Mesenchymal stem cell (in vitro differentiated cells and primary cell): ENCODE results near the gene CACUL1.

ENCODE experiments used
- DNase-seq: peaks from one replicate; pipeline ENCODE4 v3.0.0-alpha.2; 2013
- H2AFZ ChIP-seq: one replicate; pipeline ENCODE4 v1.6.1; 2013; ENCODE audit warnings: low read depth, mild to moderate bottlenecking, control low read depth, inconsistent platforms, low read length, moderate library complexity
- H2AK5ac ChIP-seq: 2 replicates; pipeline ENCODE4 v1.6.1; 2013; ENCODE audit warnings: low read length, moderate library complexity, mild to moderate bottlenecking, inconsistent platforms; ENCODE audit not compliant: severe bottlenecking
- H2BK120ac ChIP-seq: one replicate; pipeline ENCODE4 v1.6.1; 2013; ENCODE audit warnings: low read depth, mild to moderate bottlenecking, inconsistent platforms, low read length, moderate library complexity
- H2BK12ac ChIP-seq, 2 experiments: one replicate each; pipeline ENCODE4 v1.6.1; 2013; ENCODE audit warnings: inconsistent platforms in 2 of 2, low read length in 2 of 2, mild to moderate bottlenecking in 2 of 2, moderate library complexity in 2 of 2, control low read depth in 1 of 2
- H2BK15ac ChIP-seq: one replicate; pipeline ENCODE4 v1.6.1; 2013; ENCODE audit warnings: mild to moderate bottlenecking, low read depth, inconsistent platforms; ENCODE audit not compliant: poor library complexity, severe bottlenecking
- H2BK5ac ChIP-seq: 2 replicates; pipeline ENCODE4 v1.6.1; 2013; ENCODE audit warnings: low read depth, mild to moderate bottlenecking, low read length, control low read depth, inconsistent platforms; ENCODE audit not compliant: poor library complexity, severe bottlenecking
- H3K14ac ChIP-seq, 2 experiments: one replicate each; pipeline ENCODE4 v1.6.1; 2013; ENCODE audit warnings: inconsistent platforms in 2 of 2, low read length in 2 of 2, control low read depth in 1 of 2, mild to moderate bottlenecking in 1 of 2, moderate library complexity in 1 of 2
- H3K18ac ChIP-seq, 2 experiments: one replicate each; pipeline ENCODE4 v1.6.1; 2013; ENCODE audit warnings: inconsistent platforms in 2 of 2, low read length in 2 of 2, control low read depth in 1 of 2, low read depth in 1 of 2, mild to moderate bottlenecking in 1 of 2
- H3K23ac ChIP-seq, 2 experiments: one replicate each; pipeline ENCODE4 v1.6.1; 2013; ENCODE audit warnings: inconsistent platforms in 2 of 2, low read length in 2 of 2, mild to moderate bottlenecking in 2 of 2, moderate library complexity in 2 of 2, control low read depth in 1 of 2
- H3K27ac ChIP-seq: 2 replicates; pipeline ENCODE4 v1.5.1; 2013; ENCODE audit warnings: mild to moderate bottlenecking, moderate library complexity, low read length, control low read depth, inconsistent platforms; ENCODE audit not compliant: poor library complexity, severe bottlenecking
- H3K27me3 ChIP-seq, 2 experiments: 2 replicates each; pipeline versions ENCODE4 v1.6.1 to v1.7.0; 2013; ENCODE audit warnings: low read length in 2 of 2, mild to moderate bottlenecking in 2 of 2, moderate library complexity in 2 of 2, control low read depth in 1 of 2, inconsistent platforms in 1 of 2; ENCODE audit not compliant: control insufficient read depth in 1 of 2, insufficient read depth in 1 of 2
- H3K36me3 ChIP-seq, 2 experiments: 2 replicates each; pipeline versions ENCODE4 v1.6.1 to v1.7.0; 2013; ENCODE audit warnings: low read length in 2 of 2, control low read depth in 1 of 2, inconsistent platforms in 1 of 2, low read depth in 1 of 2, mild to moderate bottlenecking in 1 of 2; ENCODE audit not compliant: insufficient read depth in 2 of 2, control insufficient read depth in 1 of 2
- H3K4ac ChIP-seq, 2 experiments: one replicate each; pipeline ENCODE4 v1.6.1; 2013; ENCODE audit warnings: inconsistent platforms in 2 of 2, low read length in 2 of 2, mild to moderate bottlenecking in 2 of 2, moderate library complexity in 2 of 2, control low read depth in 1 of 2, low read depth in 1 of 2
- H3K4me1 ChIP-seq: 2 replicates; pipeline ENCODE4 v1.6.1; 2013; ENCODE audit warnings: low read depth, low read length, control low read depth; ENCODE audit not compliant: control insufficient read depth, insufficient read depth
- H3K4me2 ChIP-seq: 2 replicates; pipeline ENCODE4 v1.6.1; 2013; ENCODE audit warnings: low read length, mild to moderate bottlenecking, inconsistent platforms; ENCODE audit not compliant: poor library complexity, severe bottlenecking
- H3K4me3 ChIP-seq, 2 experiments: 2 replicates each; pipeline versions ENCODE4 v1.5.1 to v1.7.0; 2013; ENCODE audit warnings: low read length in 2 of 2, mild to moderate bottlenecking in 2 of 2, control low read depth in 1 of 2, low read depth in 1 of 2; ENCODE audit not compliant: insufficient read depth in 1 of 2
- H3K79me1 ChIP-seq: replicated peaks from 2 replicates; pipeline ENCODE4 v1.6.1; 2013; ENCODE audit warnings: mild to moderate bottlenecking, control low read depth, low read length, inconsistent platforms; ENCODE audit not compliant: poor library complexity, severe bottlenecking
- H3K9ac ChIP-seq: 2 replicates; pipeline ENCODE4 v1.7.0; 2013; ENCODE audit warnings: mild to moderate bottlenecking, low read length, moderate library complexity
- H3K9me3 ChIP-seq: 2 replicates; pipeline ENCODE4 v1.7.0; 2013; ENCODE audit warnings: mild to moderate bottlenecking, low read length; ENCODE audit not compliant: control insufficient read depth
- H4K8ac ChIP-seq: one replicate; pipeline ENCODE4 v1.6.1; 2013; ENCODE audit warnings: inconsistent platforms, mild to moderate bottlenecking, low read length, moderate library complexity
- H4K91ac ChIP-seq: one replicate; pipeline ENCODE4 v1.6.1; 2013; ENCODE audit warnings: mild to moderate bottlenecking, low read length, inconsistent platforms
- WGBS: methylation state at CpG from one replicate; pipeline ENCODE4 v1.1.7; 2013; ENCODE audit warnings: mixed read lengths; 5-methylcytosine and 5-hydroxymethylcytosine counted together

Gene CACUL1

GRCh38 chr10:118753331-118754228, 1.2 kb downstream of the CACUL1 start:
- WGBS: 6% methylated on average over 17 of the region's 17 CpGs
- Histone ChIP-seq H2BK120ac (no peak overlapping the region), H2BK12ac (no peak overlapping the region)

GRCh38 chr10:118752409-118752808, 2.4 kb downstream of the CACUL1 start:
- no peak overlapping the region for H3K4me2 ChIP-seq
- no peak overlapping the region for H2AFZ ChIP-seq
- peaks cover 0 to 3% of the 10 kb centered on the region in 2 experiments for H3K36me3 ChIP-seq
- H3K23ac ChIP-seq: no peak overlapping the region
- H2BK5ac ChIP-seq: no peak overlapping the region
- WGBS: no CpG with 5 or more reads among the region's 3 CpGs
- H3K14ac ChIP-seq: no peak overlapping the region
- no peak overlapping the region for H4K91ac ChIP-seq
- no peak overlapping the region for H2AK5ac ChIP-seq
- H3K4ac ChIP-seq: no peak overlapping the region
- peaks cover 3% of the 10 kb centered on the region for H3K79me1 ChIP-seq
- DNase-seq: no peak
- no peak overlapping the region for H4K8ac ChIP-seq
- H3K9me3 ChIP-seq: no peaks in the 10 kb centered on the region
- H3K4me1 ChIP-seq: peaks cover 9% of the 10 kb centered on the region
- H3K9ac ChIP-seq: peak overlapping the region; percentile 88
- no peak overlapping the region for H3K27ac ChIP-seq
- H2BK12ac ChIP-seq: no peak overlapping the region
- no peaks in the 10 kb centered on the region for H3K27me3 ChIP-seq
- peak overlapping the region in 1 of 2 experiments; percentile 84 for H3K4me3 ChIP-seq
- no peak overlapping the region for H2BK120ac ChIP-seq
- no peak overlapping the region for H3K18ac ChIP-seq
- H2BK15ac ChIP-seq: no peak overlapping the region

More at GRCh38 chr10:118753331-118754228, 1.2 kb downstream of the CACUL1 start:
- Histone ChIP-seq H4K8ac (no peak overlapping the region), H3K27me3 (no peaks in the 10 kb centered on the region), H3K4me3 (peak overlapping the region; percentile 84 to 89), H2BK15ac (no peak overlapping the region), H3K4me1 (peaks cover 6% of the 10 kb centered on the region), H3K23ac (no peak overlapping the region), H2BK5ac (no peak overlapping the region), H3K79me1 (no peaks in the 10 kb centered on the region), H3K9ac (peak overlapping the region; percentile 88), H2AK5ac (no peak overlapping the region), H3K18ac (peak overlapping the region in 1 of 2 experiments; percentile 97), H3K4me2 (peak overlapping the region; percentile 86), H3K14ac (no peak overlapping the region), H3K4ac (peak overlapping the region in 1 of 2 experiments; percentile 87), H3K9me3 (no peaks in the 10 kb centered on the region), H3K36me3 (no peaks in the 10 kb centered on the region), H2AFZ (peak overlapping the region; percentile 79), H4K91ac (no peak overlapping the region), H3K27ac (peak overlapping the region; percentile 37)
- DNase-seq: peak; percentile 53

GRCh38 chr10:118751265-118751664, 3.5 kb downstream of the CACUL1 start:
- Histone ChIP-seq H3K4ac (no peak overlapping the region), H2AK5ac (no peak overlapping the region), H3K18ac (no peak overlapping the region), H3K27me3 (no peaks in the 10 kb centered on the region), H3K4me3 (no peak overlapping the region), H2AFZ (no peak overlapping the region), H3K79me1 (peaks cover 3% of the 10 kb centered on the region), H4K8ac (no peak overlapping the region), H3K27ac (no peak overlapping the region), H3K4me2 (no peak overlapping the region), H4K91ac (no peak overlapping the region), H2BK12ac (no peak overlapping the region), H3K23ac (no peak overlapping the region), H3K36me3 (peaks cover 0 to 3% of the 10 kb centered on the region in 2 experiments), H2BK120ac (no peak overlapping the region), H2BK15ac (no peak overlapping the region), H3K9me3 (no peaks in the 10 kb centered on the region), H2BK5ac (no peak overlapping the region), H3K4me1 (peaks cover 11% of the 10 kb centered on the region), H3K14ac (no peak overlapping the region), H3K9ac (no peak overlapping the region)
- DNase-seq: no peak
- 88% methylated on average over 1 of the region's 1 CpG for WGBS

GRCh38 chr10:118748041-118748440, 6.7 kb downstream of the CACUL1 start:
- 91% methylated on average over 6 of the region's 6 CpGs for WGBS
- peaks cover 3% of the 10 kb centered on the region for H3K79me1 ChIP-seq
- peaks cover 0 to 3% of the 10 kb centered on the region in 2 experiments for H3K36me3 ChIP-seq
- H3K9ac ChIP-seq: no peak overlapping the region
- no peak overlapping the region for H3K4me2 ChIP-seq
- no peak overlapping the region for H2BK120ac ChIP-seq
- peaks cover 8% of the 10 kb centered on the region for H3K4me1 ChIP-seq
- H2BK5ac ChIP-seq: no peak overlapping the region
- no peak for DNase-seq
- H3K27me3 ChIP-seq: no peaks in the 10 kb centered on the region
- H3K4ac ChIP-seq: no peak overlapping the region
- H2BK12ac ChIP-seq: no peak overlapping the region
- H3K18ac ChIP-seq: no peak overlapping the region
- H2AK5ac ChIP-seq: peak overlapping the region; percentile 39
- no peak overlapping the region for H3K23ac ChIP-seq
- H3K14ac ChIP-seq: no peak overlapping the region
- H3K4me3 ChIP-seq: no peak overlapping the region
- no peak overlapping the region for H4K91ac ChIP-seq
- H3K9me3 ChIP-seq: no peaks in the 10 kb centered on the region
- no peak overlapping the region for H2AFZ ChIP-seq
- H4K8ac ChIP-seq: no peak overlapping the region
- H2BK15ac ChIP-seq: no peak overlapping the region
- no peak overlapping the region for H3K27ac ChIP-seq
